Measurements from ENCODE around the gene LTB4R2.
"Not testable (repeated sequence)": the region's sequence is repeated elsewhere in the genome, so short reads cannot be mapped to it uniquely, and the experiment has no call there.

Gene LTB4R2

GRCh38 chr14:24340606-24341005 is 30.7 kb downstream of the LTB4R2 start:
- DNase-seq = no peak

- no peak for DNase-seq
Measured at GRCh38 chr14:24342889-24343288, 32.9 kb downstream of the LTB4R2 start.

GRCh38 chr14:24343795-24344660 is 34.1 kb downstream of the LTB4R2 start:
- no peak for DNase-seq

- no peak for DNase-seq
Measured at GRCh38 chr14:24347134-24347533, 37.2 kb downstream of the LTB4R2 start.

GRCh38 chr14:24348186-24348585 is 38.2 kb downstream of the LTB4R2 start:
- no peak for DNase-seq

GRCh38 chr14:24349742-24350141 is 39.8 kb downstream of the LTB4R2 start:
- no peak for DNase-seq

GRCh38 chr14:24351517-24351916 is 41.6 kb downstream of the LTB4R2 start:
- DNase-seq = no peak

GRCh38 chr14:24353559-24354481 is 43.9 kb downstream of the LTB4R2 start:
- DNase-seq = no peak

GRCh38 chr14:24354482-24354825 is 44.5 kb downstream of the LTB4R2 start:
- not testable (repeated sequence) for DNase-seq

- DNase-seq = no peak
Measured at GRCh38 chr14:24355009-24355408, 45.1 kb downstream of the LTB4R2 start.

GRCh38 chr14:24356208-24356607 is 46.3 kb downstream of the LTB4R2 start:
- no peak for DNase-seq

- DNase-seq = no peak
Measured at GRCh38 chr14:24360281-24360680, 50.3 kb downstream of the LTB4R2 start.

- DNase-seq = no peak
Measured at GRCh38 chr14:24361326-24361725, 51.4 kb downstream of the LTB4R2 start.
